ENCODE results near the gene PLAC9. TPM values are rescaled to one million over a fixed set of nuclear protein-coding genes. Genes with fewer than 3 reads are reported as not detected.

PLAC9 gene
- total RNA-seq, 1 donor from 2014 or later, result 1.5 TPM

- no peaks in the 10 kb centered on the region for H3K27me3 ChIP-seq (ENCODE audit: insufficient read depth, low read length)
- DNase-seq (ENCODE audit: low read depth), result no peak
- no peak for FAIRE-seq
- Mint-ChIP-seq H3K36me3 (ENCODE audit: low read depth, unreplicated experiment) (peaks cover 3% of the 10 kb centered on the region), H3K27ac (ENCODE audit: unreplicated experiment) (no peak overlapping the region), H3K27me3 (ENCODE audit: low read depth, unreplicated experiment) (peaks cover 32% of the 10 kb centered on the region), H3K4me3 (ENCODE audit: unreplicated experiment) (no peak overlapping the region), H3K4me1 (ENCODE audit: low read depth, unreplicated experiment) (peaks cover 4% of the 10 kb centered on the region), H3K9me3 (ENCODE audit: unreplicated experiment) (no peaks in the 10 kb centered on the region)
- H3K27ac ChIP-seq (ENCODE audit: low read depth, low read length), result no peak overlapping the region
- H3K4me3 ChIP-seq (ENCODE audit: insufficient read depth, low read depth, low read length), result no peak overlapping the region
- H2AFZ ChIP-seq (ENCODE audit: low read depth, low read length), result no peak overlapping the region
- H3K9ac ChIP-seq (ENCODE audit: low read length), result no peak overlapping the region
- H3K79me2 ChIP-seq (ENCODE audit: insufficient read depth, low read length), result no peaks in the 10 kb centered on the region
- no peaks in the 10 kb centered on the region for H4K20me1 ChIP-seq (ENCODE audit: insufficient read depth, low read length)
- no peaks in the 10 kb centered on the region for H3K36me3 ChIP-seq (ENCODE audit: insufficient read depth, low read length)
- H3K4me2 ChIP-seq (ENCODE audit: low read length), result no peak overlapping the region
- peaks cover 12% of the 10 kb centered on the region for H3K4me1 ChIP-seq (ENCODE audit: insufficient read depth, low read length)
- no peak for TF ChIP-seq EZH2 (IDR thresholded peaks at IDR 0.05; ENCODE audit: insufficient read depth, low read length)
- TF ChIP-seq, protein P1, sequence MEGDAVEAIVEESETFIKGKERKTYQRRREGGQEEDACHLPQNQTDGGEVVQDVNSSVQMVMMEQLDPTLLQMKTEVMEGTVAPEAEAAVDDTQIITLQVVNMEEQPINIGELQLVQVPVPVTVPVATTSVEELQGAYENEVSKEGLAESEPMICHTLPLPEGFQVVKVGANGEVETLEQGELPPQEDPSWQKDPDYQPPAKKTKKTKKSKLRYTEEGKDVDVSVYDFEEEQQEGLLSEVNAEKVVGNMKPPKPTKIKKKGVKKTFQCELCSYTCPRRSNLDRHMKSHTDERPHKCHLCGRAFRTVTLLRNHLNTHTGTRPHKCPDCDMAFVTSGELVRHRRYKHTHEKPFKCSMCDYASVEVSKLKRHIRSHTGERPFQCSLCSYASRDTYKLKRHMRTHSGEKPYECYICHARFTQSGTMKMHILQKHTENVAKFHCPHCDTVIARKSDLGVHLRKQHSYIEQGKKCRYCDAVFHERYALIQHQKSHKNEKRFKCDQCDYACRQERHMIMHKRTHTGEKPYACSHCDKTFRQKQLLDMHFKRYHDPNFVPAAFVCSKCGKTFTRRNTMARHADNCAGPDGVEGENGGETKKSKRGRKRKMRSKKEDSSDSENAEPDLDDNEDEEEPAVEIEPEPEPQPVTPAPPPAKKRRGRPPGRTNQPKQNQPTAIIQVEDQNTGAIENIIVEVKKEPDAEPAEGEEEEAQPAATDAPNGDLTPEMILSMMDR (IDR thresholded peaks at IDR 0.05; ENCODE audit: insufficient read depth, low read depth, low read length), result no peak
- H3K9me3 ChIP-seq (ENCODE audit: insufficient read depth, low read depth, low read length), result no peaks in the 10 kb centered on the region
These were observed 4.7 kb downstream of the PLAC9 start for GRCh38 chr10:80137031-80137862.

- H2AFZ ChIP-seq (ENCODE audit: low read depth, low read length), result no peak overlapping the region
- peaks cover 29% of the 10 kb centered on the region for H3K27me3 Mint-ChIP-seq (ENCODE audit: low read depth, unreplicated experiment)
- no peak overlapping the region for H3K9ac ChIP-seq (ENCODE audit: low read length)
- H3K9me3 ChIP-seq (ENCODE audit: insufficient read depth, low read depth, low read length), result no peaks in the 10 kb centered on the region
- no peaks in the 10 kb centered on the region for H3K9me3 Mint-ChIP-seq (ENCODE audit: unreplicated experiment)
- no peaks in the 10 kb centered on the region for H3K27me3 ChIP-seq (ENCODE audit: insufficient read depth, low read length)
- no peaks in the 10 kb centered on the region for H3K36me3 ChIP-seq (ENCODE audit: insufficient read depth, low read length)
- H3K79me2 ChIP-seq (ENCODE audit: insufficient read depth, low read length), result no peaks in the 10 kb centered on the region
- no peak for FAIRE-seq
- TF ChIP-seq, protein P1 (IDR thresholded peaks at IDR 0.05; ENCODE audit: insufficient read depth, low read depth, low read length), result no peak
- TF ChIP-seq EZH2 (IDR thresholded peaks at IDR 0.05; ENCODE audit: insufficient read depth, low read length), result no peak
- no peak overlapping the region for H3K4me2 ChIP-seq (ENCODE audit: low read length)
- DNase-seq (ENCODE audit: low read depth), result no peak
- H4K20me1 ChIP-seq (ENCODE audit: insufficient read depth, low read length), result no peaks in the 10 kb centered on the region
- no peak overlapping the region for H3K4me3 Mint-ChIP-seq (ENCODE audit: unreplicated experiment)
- H3K27ac ChIP-seq (ENCODE audit: low read depth, low read length), result no peak overlapping the region
- H3K36me3 Mint-ChIP-seq (ENCODE audit: low read depth, unreplicated experiment), result peaks cover 3% of the 10 kb centered on the region
- H3K4me1 ChIP-seq (ENCODE audit: insufficient read depth, low read length), result peaks cover 12% of the 10 kb centered on the region
- no peak overlapping the region for H3K4me3 ChIP-seq (ENCODE audit: insufficient read depth, low read depth, low read length)
- no peak overlapping the region for H3K27ac Mint-ChIP-seq (ENCODE audit: unreplicated experiment)
- H3K4me1 Mint-ChIP-seq (ENCODE audit: low read depth, unreplicated experiment), result peaks cover 2% of the 10 kb centered on the region
These were observed 5.4 kb downstream of the PLAC9 start for GRCh38 chr10:80137920-80138319.

DNA sequence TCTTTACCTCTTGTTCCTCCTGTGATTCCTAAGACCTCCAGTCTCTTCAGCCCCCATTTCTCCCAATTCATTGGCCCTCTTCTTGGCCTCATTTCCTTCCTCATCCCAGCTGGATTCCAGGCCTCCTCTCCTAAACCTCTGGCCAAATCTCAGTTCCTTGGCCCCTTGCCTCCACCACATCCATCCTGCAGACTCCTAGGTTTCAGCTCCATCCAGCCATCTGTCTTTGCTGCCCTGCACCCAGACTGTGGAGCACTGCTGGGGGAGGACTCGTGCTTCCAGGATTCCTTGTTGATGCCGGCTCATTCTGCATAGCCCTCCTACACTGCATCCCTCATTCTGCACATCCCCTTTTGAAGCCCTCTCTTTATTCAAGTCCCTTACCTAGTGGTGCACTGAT, 6.7 kb downstream of the PLAC9 start:
- no peaks in the 10 kb centered on the region for H4K20me1 ChIP-seq (ENCODE audit: insufficient read depth, low read length)
- no peak overlapping the region for H3K4me3 ChIP-seq (ENCODE audit: insufficient read depth, low read depth, low read length)
- no peaks in the 10 kb centered on the region for H3K27me3 ChIP-seq (ENCODE audit: insufficient read depth, low read length)
- H3K4me1 ChIP-seq (ENCODE audit: insufficient read depth, low read length), result peaks cover 10% of the 10 kb centered on the region
- peaks cover 21% of the 10 kb centered on the region for H3K27me3 Mint-ChIP-seq (ENCODE audit: low read depth, unreplicated experiment)
- H3K4me3 Mint-ChIP-seq (ENCODE audit: unreplicated experiment), result no peak overlapping the region
- no peaks in the 10 kb centered on the region for H3K4me1 Mint-ChIP-seq (ENCODE audit: low read depth, unreplicated experiment)
- DNase-seq (ENCODE audit: low read depth) (no peak), FAIRE-seq (no peak)
- H3K36me3 Mint-ChIP-seq (ENCODE audit: low read depth, unreplicated experiment), result peaks cover 3% of the 10 kb centered on the region
- H3K9ac ChIP-seq (ENCODE audit: low read length), result no peak overlapping the region
- H3K4me2 ChIP-seq (ENCODE audit: low read length), result no peak overlapping the region
- H3K27ac ChIP-seq (ENCODE audit: low read depth, low read length), result no peak overlapping the region
- H3K9me3 ChIP-seq (ENCODE audit: insufficient read depth, low read depth, low read length), result no peaks in the 10 kb centered on the region
- no peaks in the 10 kb centered on the region for H3K36me3 ChIP-seq (ENCODE audit: insufficient read depth, low read length)
- H2AFZ ChIP-seq (ENCODE audit: low read depth, low read length), result no peak overlapping the region
- no peaks in the 10 kb centered on the region for H3K9me3 Mint-ChIP-seq (ENCODE audit: unreplicated experiment)
- H3K79me2 ChIP-seq (ENCODE audit: insufficient read depth, low read length), result no peaks in the 10 kb centered on the region
- no peak for TF ChIP-seq EZH2 (IDR thresholded peaks at IDR 0.05; ENCODE audit: insufficient read depth, low read length)
- TF ChIP-seq, protein P1 (IDR thresholded peaks at IDR 0.05; ENCODE audit: insufficient read depth, low read depth, low read length), result no peak
- H3K27ac Mint-ChIP-seq (ENCODE audit: unreplicated experiment), result no peak overlapping the region

Data from astrocyte (in vitro differentiated cells and primary cell).